Measurements from ENCODE around the gene FAM240B. TPM values are rescaled to one million over a fixed set of nuclear protein-coding genes. Genes with fewer than 3 reads are reported as not detected.

Gene FAM240B
- total and polyA plus RNA-seq, 2 experiments from 2014 or later: not detected

DNA sequence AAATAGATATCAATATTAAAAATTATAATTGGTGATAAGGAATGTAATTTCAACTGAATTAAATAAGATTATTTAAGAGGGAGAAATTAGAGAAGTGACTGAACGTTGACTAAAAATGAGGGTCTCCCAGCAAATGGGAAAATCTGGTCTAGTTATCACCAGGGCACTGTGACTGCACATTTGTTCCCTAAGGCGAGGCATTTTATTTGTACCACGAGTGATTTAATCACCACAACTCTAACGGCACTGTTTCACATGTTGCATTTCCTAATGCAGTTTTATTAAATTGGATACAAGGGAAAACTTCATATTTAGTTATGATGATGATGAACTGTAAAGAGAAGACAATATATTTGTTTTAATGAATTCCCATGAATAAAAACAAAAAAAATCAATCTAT lies 26.4 kb upstream of the FAM240B start:
- Histone ChIP-seq H3K36me3 (ENCODE audit: insufficient read depth) (no peaks in the 10 kb centered on the region), H3K4me2 (no peak overlapping the region), H2AFZ (no peak overlapping the region; the same call in 1 of the 2 replicates), H3K27me3 (ENCODE audit: insufficient read depth) (no peaks in the 10 kb centered on the region), H3K4me1 (ENCODE audit: insufficient read depth) (no peaks in the 10 kb centered on the region), H3F3A (replicated peaks; ENCODE audit: low read depth) (no peaks in the 10 kb centered on the region), H3K27ac (ENCODE audit: low read depth) (no peak overlapping the region), H3K79me2 (replicated peaks; ENCODE audit: insufficient read depth) (no peaks in the 10 kb centered on the region), H4K20me1 (replicated peaks; ENCODE audit: insufficient read depth) (no peaks in the 10 kb centered on the region), H3K4me3 (no peak overlapping the region), H3K9me2 (ENCODE audit: insufficient read depth) (no peaks in the 10 kb centered on the region)
- H3K4me1 Mint-ChIP-seq: no peaks in the 10 kb centered on the region
- H3K4me3 Mint-ChIP-seq: no peak overlapping the region
- TF ChIP-seq POLR2AphosphoS5 (IDR thresholded peaks at IDR 0.05; ENCODE audit: low read depth) (no peak), NANOG (IDR thresholded peaks at IDR 0.05; ENCODE audit: borderline replicate concordance) (no peak), ZNF114 (CRISPR knock-in tag; IDR thresholded peaks at IDR 0.05) (no peak), STAT1 (IDR thresholded peaks at IDR 0.05; ENCODE audit: unreplicated experiment) (no peak), EZH2 (IDR thresholded peaks at IDR 0.05; ENCODE audit: low read depth, unreplicated experiment) (no peak), EZH2phosphoT487 (IDR thresholded peaks at IDR 0.05; ENCODE audit: unreplicated experiment) (no peak), ZNF331 (CRISPR knock-in tag; IDR thresholded peaks at IDR 0.05; ENCODE audit: low read depth) (no peak), JUNB (IDR thresholded peaks at IDR 0.05; ENCODE audit: unreplicated experiment) (no peak), CREB1 (CRISPR knock-in tag; IDR thresholded peaks at IDR 0.05; ENCODE audit: low read depth) (no peak)
- TF ChIP-seq, protein P1, sequence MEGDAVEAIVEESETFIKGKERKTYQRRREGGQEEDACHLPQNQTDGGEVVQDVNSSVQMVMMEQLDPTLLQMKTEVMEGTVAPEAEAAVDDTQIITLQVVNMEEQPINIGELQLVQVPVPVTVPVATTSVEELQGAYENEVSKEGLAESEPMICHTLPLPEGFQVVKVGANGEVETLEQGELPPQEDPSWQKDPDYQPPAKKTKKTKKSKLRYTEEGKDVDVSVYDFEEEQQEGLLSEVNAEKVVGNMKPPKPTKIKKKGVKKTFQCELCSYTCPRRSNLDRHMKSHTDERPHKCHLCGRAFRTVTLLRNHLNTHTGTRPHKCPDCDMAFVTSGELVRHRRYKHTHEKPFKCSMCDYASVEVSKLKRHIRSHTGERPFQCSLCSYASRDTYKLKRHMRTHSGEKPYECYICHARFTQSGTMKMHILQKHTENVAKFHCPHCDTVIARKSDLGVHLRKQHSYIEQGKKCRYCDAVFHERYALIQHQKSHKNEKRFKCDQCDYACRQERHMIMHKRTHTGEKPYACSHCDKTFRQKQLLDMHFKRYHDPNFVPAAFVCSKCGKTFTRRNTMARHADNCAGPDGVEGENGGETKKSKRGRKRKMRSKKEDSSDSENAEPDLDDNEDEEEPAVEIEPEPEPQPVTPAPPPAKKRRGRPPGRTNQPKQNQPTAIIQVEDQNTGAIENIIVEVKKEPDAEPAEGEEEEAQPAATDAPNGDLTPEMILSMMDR (conservative IDR thresholded peaks at IDR 0.05; ENCODE audit: low read depth in 2 of 2): no peak
- TF ChIP-seq, protein P2, sequence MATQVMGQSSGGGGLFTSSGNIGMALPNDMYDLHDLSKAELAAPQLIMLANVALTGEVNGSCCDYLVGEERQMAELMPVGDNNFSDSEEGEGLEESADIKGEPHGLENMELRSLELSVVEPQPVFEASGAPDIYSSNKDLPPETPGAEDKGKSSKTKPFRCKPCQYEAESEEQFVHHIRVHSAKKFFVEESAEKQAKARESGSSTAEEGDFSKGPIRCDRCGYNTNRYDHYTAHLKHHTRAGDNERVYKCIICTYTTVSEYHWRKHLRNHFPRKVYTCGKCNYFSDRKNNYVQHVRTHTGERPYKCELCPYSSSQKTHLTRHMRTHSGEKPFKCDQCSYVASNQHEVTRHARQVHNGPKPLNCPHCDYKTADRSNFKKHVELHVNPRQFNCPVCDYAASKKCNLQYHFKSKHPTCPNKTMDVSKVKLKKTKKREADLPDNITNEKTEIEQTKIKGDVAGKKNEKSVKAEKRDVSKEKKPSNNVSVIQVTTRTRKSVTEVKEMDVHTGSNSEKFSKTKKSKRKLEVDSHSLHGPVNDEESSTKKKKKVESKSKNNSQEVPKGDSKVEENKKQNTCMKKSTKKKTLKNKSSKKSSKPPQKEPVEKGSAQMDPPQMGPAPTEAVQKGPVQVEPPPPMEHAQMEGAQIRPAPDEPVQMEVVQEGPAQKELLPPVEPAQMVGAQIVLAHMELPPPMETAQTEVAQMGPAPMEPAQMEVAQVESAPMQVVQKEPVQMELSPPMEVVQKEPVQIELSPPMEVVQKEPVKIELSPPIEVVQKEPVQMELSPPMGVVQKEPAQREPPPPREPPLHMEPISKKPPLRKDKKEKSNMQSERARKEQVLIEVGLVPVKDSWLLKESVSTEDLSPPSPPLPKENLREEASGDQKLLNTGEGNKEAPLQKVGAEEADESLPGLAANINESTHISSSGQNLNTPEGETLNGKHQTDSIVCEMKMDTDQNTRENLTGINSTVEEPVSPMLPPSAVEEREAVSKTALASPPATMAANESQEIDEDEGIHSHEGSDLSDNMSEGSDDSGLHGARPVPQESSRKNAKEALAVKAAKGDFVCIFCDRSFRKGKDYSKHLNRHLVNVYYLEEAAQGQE (IDR thresholded peaks at IDR 0.05; ENCODE audit: unreplicated experiment): no peak
- TF ChIP-seq, protein P3, sequence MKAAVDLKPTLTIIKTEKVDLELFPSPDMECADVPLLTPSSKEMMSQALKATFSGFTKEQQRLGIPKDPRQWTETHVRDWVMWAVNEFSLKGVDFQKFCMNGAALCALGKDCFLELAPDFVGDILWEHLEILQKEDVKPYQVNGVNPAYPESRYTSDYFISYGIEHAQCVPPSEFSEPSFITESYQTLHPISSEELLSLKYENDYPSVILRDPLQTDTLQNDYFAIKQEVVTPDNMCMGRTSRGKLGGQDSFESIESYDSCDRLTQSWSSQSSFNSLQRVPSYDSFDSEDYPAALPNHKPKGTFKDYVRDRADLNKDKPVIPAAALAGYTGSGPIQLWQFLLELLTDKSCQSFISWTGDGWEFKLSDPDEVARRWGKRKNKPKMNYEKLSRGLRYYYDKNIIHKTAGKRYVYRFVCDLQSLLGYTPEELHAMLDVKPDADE (IDR thresholded peaks at IDR 0.05): no peak
- TF ChIP-seq, protein P4, sequence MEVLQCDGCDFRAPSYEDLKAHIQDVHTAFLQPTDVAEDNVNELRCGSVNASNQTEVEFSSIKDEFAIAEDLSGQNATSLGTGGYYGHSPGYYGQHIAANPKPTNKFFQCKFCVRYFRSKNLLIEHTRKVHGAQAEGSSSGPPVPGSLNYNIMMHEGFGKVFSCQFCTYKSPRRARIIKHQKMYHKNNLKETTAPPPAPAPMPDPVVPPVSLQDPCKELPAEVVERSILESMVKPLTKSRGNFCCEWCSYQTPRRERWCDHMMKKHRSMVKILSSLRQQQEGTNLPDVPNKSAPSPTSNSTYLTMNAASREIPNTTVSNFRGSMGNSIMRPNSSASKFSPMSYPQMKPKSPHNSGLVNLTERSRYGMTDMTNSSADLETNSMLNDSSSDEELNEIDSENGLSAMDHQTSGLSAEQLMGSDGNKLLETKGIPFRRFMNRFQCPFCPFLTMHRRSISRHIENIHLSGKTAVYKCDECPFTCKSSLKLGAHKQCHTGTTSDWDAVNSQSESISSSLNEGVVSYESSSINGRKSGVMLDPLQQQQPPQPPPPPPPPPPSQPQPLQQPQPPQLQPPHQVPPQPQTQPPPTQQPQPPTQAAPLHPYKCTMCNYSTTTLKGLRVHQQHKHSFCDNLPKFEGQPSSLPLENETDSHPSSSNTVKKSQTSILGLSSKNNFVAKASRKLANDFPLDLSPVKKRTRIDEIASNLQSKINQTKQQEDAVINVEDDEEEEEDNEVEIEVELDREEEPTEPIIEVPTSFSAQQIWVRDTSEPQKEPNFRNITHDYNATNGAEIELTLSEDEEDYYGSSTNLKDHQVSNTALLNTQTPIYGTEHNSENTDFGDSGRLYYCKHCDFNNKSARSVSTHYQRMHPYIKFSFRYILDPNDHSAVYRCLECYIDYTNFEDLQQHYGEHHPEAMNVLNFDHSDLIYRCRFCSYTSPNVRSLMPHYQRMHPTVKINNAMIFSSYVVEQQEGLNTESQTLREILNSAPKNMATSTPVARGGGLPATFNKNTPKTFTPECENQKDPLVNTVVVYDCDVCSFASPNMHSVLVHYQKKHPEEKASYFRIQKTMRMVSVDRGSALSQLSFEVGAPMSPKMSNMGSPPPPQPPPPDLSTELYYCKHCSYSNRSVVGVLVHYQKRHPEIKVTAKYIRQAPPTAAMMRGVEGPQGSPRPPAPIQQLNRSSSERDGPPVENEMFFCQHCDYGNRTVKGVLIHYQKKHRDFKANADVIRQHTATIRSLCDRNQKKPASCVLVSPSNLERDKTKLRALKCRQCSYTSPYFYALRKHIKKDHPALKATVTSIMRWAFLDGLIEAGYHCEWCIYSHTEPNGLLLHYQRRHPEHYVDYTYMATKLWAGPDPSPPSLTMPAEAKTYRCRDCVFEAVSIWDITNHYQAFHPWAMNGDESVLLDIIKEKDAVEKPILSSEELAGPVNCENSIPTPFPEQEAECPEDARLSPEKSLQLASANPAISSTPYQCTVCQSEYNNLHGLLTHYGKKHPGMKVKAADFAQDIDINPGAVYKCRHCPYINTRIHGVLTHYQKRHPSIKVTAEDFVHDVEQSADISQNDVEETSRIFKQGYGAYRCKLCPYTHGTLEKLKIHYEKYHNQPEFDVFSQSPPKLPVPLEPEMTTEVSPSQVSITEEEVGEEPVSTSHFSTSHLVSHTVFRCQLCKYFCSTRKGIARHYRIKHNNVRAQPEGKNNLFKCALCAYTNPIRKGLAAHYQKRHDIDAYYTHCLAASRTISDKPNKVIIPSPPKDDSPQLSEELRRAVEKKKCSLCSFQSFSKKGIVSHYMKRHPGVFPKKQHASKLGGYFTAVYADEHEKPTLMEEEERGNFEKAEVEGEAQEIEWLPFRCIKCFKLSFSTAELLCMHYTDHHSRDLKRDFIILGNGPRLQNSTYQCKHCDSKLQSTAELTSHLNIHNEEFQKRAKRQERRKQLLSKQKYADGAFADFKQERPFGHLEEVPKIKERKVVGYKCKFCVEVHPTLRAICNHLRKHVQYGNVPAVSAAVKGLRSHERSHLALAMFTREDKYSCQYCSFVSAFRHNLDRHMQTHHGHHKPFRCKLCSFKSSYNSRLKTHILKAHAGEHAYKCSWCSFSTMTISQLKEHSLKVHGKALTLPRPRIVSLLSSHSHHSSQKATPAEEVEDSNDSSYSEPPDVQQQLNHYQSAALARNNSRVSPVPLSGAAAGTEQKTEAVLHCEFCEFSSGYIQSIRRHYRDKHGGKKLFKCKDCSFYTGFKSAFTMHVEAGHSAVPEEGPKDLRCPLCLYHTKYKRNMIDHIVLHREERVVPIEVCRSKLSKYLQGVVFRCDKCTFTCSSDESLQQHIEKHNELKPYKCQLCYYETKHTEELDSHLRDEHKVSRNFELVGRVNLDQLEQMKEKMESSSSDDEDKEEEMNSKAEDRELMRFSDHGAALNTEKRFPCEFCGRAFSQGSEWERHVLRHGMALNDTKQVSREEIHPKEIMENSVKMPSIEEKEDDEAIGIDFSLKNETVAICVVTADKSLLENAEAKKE (CRISPR knock-in tag; IDR thresholded peaks at IDR 0.05): no peak
- H3K9me3 Mint-ChIP-seq: no peaks in the 10 kb centered on the region; the same call in 2 of the 3 replicates
- ATAC-seq (no peak), DNase-seq (ENCODE audit: low spot score) (no peak)
- no peak overlapping the region for H3K27ac Mint-ChIP-seq
- no peaks in the 10 kb centered on the region for H3K27me3 Mint-ChIP-seq (ENCODE audit: insufficient read depth, low read depth, poor library complexity)
- H3K36me3 Mint-ChIP-seq (ENCODE audit: low read depth): peaks cover 2% of the 10 kb centered on the region; the same call in 1 of the 3 replicates

Measured in GM23338 (cell line).